GM12874 (cell line): Measurements from ENCODE around the gene ARHGAP23.

Source experiments
- CTCF ChIP-seq: IDR thresholded peaks from 2 replicates; pipeline ENCODE4 v1.5.1; 2011; ENCODE audit warnings: low read depth, mild to moderate bottlenecking, control low read depth, low read length, moderate library complexity; ENCODE audit not compliant: insufficient read depth

The ARHGAP23 gene

GRCh38 chr17:38559880-38560230 lies 131.6 kb downstream of the ARHGAP23 start:
- no peak for TF ChIP-seq CTCF

DNA sequence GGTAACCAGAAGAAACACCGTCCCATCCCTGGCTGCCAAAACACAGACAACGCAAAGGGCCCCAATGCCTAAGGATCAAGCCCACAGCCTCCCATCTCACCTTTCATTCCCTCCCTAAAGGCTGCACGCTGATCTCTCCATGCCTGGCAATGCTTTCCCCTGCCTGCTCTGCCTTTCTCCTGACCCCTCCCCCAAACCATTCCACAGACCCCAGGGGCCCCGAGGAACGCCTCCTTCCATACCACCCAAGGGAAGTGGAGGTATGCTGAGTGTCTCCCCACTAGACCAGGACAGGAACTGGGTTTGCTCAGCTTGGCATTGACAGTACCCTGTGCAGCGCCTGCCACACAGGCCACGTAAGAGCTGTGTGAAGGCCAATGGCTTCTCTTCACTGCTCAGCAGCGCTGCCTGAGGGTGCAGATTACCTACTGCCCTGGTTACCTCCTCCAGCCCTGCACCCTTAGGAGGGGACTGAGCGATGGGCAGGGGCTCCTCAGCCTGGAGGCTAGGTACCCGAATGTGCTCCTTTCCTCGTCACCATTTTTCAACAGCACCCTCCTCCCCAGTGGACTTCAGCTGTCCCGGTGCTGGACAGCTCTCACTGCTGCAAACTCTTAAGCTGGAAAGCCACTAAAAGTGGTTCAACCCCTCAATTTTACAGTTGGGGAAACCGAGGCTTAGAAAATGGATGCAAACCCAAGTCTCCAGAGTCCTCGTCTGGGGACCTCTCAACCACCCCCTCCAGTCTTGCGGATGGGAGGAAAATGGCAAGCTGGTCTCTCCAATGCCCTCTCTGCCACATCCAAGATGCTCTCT lies 132.4 kb downstream of the ARHGAP23 start:
- TF ChIP-seq CTCF: no peak

GRCh38 chr17:38561416-38562214 lies 133.4 kb downstream of the ARHGAP23 start:
- TF ChIP-seq CTCF: no peak
